Left kidney (tissue), 8 donors: Measurements from ENCODE around the gene OTUD7B. TPM values are rescaled to one million over a fixed set of nuclear protein-coding genes. Genes with fewer than 3 reads are reported as not detected.
"Not testable (repeated sequence)": the region's sequence is repeated elsewhere in the genome, so short reads cannot be mapped to it uniquely, and the experiment has no call there.

Source experiments
- DNase-seq: peaks from one replicate; pipeline ENCODE4 v3.0.0-alpha.2; 2013
- long read RNA-seq, 8 donors: transcript quantifications; one replicate each; lab custom pipeline, GENCODE V29; 2026
- polyA plus RNA-seq: library from polyadenylated mRNA; unstranded; fragments of 120-200 nt; gene quantifications from one replicate; pipeline ENCODE4 v1.2.1, GENCODE V29; 2013; ENCODE audit not compliant: insufficient read length

OTUD7B gene
- polyA plus RNA-seq, result 22.1 TPM
- long read RNA-seq, donor 1, full-length matches to known transcripts, result 2 of 2 reads
- long read RNA-seq, donor 1, partial matches to known transcripts, result 0 of 2 reads
- long read RNA-seq, donor 1, other reads (novel, unspliced or antisense), result 0 of 2 reads
- long read RNA-seq, donor 2, full-length matches to known transcripts, result 3 of 3 reads
- long read RNA-seq, donor 2, partial matches to known transcripts, result 0 of 3 reads
- long read RNA-seq, donor 2, other reads (novel, unspliced or antisense), result 0 of 3 reads
- long read RNA-seq, donor 3, full-length matches to known transcripts, result 1 of 1 reads
- long read RNA-seq, donor 3, partial matches to known transcripts, result 0 of 1 reads
- long read RNA-seq, donor 3, other reads (novel, unspliced or antisense), result 0 of 1 reads
- long read RNA-seq, donor 4, result 0 reads
- long read RNA-seq, donor 5, full-length matches to known transcripts, result 1 of 9 reads
- long read RNA-seq, donor 5, partial matches to known transcripts, result 8 of 9 reads
- long read RNA-seq, donor 5, other reads (novel, unspliced or antisense), result 0 of 9 reads
- long read RNA-seq, donor 6, full-length matches to known transcripts, result 1 of 1 reads
- long read RNA-seq, donor 6, partial matches to known transcripts, result 0 of 1 reads
- long read RNA-seq, donor 6, other reads (novel, unspliced or antisense), result 0 of 1 reads
- long read RNA-seq, donor 7, full-length matches to known transcripts, result 2 of 2 reads
- long read RNA-seq, donor 7, partial matches to known transcripts, result 0 of 2 reads
- long read RNA-seq, donor 7, other reads (novel, unspliced or antisense), result 0 of 2 reads
- long read RNA-seq, donor 8, result 0 reads

DNA sequence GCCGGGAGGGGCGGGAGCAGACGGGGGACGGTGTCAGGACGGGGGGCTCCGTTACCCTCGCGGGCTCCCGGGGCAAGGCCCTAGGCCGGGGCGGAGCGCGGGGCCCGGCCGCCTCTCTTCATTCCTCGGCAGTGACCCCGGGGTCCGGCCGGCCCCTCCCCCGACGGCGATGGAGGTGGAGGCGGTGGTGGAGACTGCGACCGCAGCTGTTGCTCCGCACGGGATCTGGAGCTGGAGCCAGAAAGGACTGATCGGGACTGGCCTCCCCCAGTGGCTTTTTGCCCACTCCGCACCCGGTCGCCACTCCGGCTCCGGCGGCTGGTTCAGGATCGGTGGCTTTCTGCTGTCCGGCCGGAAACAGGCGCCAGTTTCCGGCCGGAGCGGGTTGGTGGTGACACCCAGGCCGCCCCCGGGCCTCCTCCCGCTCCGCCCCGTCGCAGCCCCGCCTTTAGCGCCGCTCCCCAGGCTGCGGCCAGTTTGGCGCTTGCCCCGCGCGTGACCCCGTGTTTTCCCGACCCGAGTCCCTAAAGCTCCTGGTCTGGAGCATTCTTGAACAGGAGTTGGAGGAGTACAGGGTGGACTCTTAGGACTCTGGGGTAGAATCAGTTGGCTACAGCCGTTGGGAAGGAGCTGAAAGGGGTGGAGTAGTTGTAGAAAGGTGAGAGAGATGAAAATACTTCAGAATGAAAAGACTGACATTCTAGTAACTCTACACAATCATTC lies at the start of gene OTUD7B:
OTUD7B (minus strand) TSS at position 334 of the 723 bp plus-strand sequence. CDS start 33,216 bp downstream, outside the sequence.
- peak; percentile 89 for DNase-seq

DNA sequence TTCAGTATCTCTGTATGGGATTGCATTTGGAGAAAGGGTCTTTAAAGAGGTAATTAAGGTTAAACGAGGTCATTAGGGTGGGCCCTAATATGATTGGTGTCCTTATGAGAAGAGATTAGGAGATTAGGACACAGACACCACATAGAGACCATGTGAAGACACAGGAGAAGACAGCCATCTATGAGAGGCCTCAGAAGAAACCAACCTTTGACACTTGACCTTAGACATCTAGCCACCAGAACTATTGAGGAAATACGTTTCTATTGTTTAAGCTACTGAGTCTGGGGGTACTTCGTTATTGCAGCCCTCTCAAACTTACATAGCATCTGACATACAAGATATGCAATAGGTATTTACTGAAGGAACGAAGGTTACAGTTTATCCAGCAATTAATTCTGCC lies 49.7 kb upstream of the OTUD7B start:
- DNase-seq, result no peak

DNA sequence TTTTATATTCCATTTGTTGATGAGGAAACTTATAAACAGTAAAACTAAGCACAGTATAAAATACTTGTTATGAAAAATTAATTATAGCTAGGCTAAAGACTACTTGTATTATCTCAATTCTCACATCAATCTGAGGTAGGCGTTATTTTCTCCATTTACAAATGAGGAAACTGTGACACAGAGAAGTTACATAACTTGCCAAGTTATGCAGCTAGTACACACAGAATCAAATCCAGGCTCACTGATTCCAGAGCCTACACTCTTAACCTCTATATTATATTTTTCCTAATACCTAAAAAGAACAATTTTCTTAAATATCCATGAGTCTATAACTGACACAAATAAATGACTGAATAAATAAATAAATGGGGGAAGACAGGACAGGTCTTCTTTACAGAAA lies 45.9 kb upstream of the OTUD7B start:
- no peak for DNase-seq

DNA sequence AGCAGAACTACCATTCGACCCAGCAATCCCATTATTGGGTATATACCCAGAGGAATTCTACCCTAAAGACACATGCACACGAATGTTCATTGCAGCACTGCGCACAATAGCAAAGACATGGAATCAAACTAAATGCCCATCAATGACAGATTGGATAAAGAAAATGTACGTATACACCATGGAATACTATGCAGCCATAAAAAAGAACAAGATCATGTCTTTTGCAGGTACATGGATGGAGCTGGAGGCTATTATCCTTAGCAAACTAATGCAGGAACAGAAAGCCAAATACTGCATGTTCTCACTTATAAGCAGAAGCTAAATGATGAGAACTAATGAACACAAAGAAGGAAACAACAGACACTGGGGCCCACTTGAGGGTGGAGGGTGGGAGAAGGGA lies 45.0 kb upstream of the OTUD7B start:
- not testable (repeated sequence) for DNase-seq

DNA sequence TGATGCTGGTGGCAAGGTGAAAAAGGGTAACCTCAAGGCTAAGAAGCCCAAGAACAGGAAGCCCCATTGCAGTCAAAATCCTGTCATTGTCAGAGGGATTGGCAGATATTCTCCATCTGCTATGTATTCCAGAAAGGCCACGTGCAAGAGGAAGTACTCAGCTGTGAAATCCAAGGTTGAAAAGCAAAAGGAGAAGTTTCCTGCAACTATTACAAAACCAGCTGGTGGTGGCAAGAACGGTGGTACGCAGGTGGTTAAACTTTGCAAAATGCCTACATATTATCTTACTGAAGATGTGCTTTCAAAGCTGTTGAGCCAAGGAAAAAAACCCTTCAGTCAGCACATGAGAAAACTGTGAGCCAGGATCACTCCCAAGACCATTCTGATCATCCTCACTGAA lies 43.4 kb upstream of the OTUD7B start:
- DNase-seq, result no peak

- DNase-seq, result not testable (repeated sequence)
Measured at GRCh38 chr1:150051905-150052412, 41.4 kb upstream of the OTUD7B start.

DNA sequence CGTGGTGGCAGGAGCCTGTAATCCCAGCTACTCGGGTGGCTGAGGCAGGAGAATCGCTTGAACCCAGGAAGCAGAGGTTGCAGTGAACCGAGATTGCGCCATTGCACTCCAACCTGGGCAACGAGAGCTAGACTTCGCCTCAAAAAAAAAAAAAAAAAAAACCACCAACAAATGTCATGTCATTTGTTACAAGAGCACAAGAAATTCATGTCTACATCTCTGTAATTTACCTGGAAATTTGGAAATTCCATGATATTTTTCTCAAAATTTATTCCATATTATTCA lies 40.5 kb upstream of the OTUD7B start:
- DNase-seq, result no peak

DNA sequence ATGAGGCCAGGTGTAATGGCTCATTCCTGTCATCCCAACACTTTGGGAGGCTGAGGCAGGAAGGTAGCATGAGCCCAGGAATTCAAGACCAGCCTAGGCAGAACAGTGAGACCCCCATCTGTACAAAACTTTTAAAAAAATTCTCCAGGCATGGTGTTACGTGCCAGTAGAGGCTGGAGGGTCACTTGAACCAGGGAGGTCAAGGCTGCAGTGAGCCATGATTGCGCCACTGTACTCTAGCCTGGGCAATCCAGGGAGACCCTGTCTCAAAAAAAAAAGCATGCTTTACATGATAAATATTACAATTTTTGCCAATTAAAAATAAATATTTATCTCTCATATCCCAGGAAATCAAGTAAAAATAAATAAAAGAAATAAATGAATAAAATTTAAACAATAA lies 39.4 kb upstream of the OTUD7B start:
- no peak for DNase-seq

GRCh38 chr1:150034336-150034735 lies 23.8 kb upstream of the OTUD7B start:
- no peak for DNase-seq

GRCh38 chr1:150028322-150028721 lies 17.8 kb upstream of the OTUD7B start:
- DNase-seq, result no peak

DNA sequence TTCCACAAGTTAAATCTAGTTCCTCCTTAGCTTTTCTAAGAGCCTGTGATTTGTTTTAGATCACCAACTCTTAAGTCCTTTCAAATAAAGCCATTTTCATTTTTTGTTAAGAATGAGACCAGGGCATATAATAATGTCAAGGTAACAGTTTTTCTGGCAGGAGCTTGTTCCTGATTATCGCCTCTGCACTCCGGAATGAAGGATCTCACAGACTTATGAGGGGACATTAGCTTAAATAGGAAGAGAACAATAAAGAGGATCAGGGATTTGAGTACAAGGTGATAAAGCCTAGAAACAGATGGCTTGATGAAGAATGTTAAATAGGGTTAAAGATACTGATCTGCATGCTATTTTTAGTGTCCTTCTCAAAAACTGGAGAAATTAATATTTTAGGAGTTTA lies 13.6 kb upstream of the OTUD7B start:
- DNase-seq, result no peak

DNA sequence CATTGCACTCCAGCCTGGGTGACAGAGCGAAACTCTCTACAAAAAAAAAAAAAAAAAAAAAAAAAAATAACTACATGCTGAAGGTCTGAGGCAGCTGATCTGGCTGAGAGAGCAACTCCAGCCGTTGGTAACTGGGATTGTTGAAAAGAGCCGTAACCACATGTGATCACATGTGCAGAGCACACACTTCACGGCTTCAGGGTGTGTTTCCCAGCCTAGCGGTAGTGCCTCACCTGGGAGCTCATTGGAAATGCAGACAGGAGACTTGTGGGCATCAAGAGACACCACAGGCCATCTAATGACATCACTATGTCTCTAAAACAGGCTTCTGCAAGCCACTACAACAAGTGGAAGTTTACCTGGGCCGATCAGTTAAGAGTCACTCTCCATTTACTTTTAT lies 11.8 kb upstream of the OTUD7B start:
- no peak for DNase-seq

GRCh38 chr1:150021191-150021694 lies 10.7 kb upstream of the OTUD7B start:
- DNase-seq, result no peak

DNA sequence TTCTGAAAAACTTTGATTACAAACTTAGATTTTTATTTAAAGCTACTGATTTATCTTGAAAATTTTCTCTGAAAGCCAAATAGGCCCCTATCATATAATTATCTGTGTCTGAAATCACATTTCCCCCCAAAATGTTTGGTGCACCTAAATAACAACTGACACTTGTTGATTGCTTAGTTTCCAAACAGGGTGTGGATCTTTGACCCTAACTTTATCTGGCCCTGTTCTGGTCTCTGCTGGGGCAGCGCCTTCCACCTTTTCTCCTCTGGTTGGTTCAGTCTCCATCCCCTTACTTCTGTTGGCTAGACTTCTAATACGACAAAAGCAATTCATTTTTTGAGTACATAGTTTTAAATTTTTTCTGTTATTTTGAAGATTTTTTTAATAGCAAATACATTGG lies 10.2 kb upstream of the OTUD7B start:
- DNase-seq, result no peak

GRCh38 chr1:150018165-150018564 lies 7.6 kb upstream of the OTUD7B start:
- DNase-seq, result no peak

- DNase-seq, result no peak
Measured at GRCh38 chr1:150017206-150017750, 6.8 kb upstream of the OTUD7B start.

DNA sequence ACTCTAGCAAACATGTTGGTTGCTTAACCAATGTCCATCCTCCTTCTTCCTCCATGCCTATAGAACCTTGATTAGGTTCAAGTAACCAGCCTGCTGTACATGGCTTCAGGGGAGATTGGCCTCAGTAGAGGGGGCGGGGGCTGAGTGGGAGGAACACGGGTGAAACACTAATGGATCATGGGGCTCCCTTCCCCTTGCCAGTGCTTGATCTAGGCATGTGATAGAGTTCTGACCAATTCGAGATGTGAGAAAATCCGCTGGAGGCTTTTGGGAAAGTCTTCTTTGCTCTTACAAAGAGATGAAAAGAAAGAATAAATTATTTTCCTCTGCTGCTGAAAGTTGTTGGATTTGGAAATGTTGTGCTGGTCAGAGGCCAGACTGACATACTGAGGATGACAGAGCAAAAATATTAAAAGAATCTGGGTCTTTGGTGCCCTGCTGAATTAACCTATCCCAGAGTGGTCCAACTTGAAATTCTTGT lies 5.2 kb upstream of the OTUD7B start:
- no peak for DNase-seq

- no peak for DNase-seq
Measured at GRCh38 chr1:150012611-150013010, 2.1 kb upstream of the OTUD7B start.

DNA sequence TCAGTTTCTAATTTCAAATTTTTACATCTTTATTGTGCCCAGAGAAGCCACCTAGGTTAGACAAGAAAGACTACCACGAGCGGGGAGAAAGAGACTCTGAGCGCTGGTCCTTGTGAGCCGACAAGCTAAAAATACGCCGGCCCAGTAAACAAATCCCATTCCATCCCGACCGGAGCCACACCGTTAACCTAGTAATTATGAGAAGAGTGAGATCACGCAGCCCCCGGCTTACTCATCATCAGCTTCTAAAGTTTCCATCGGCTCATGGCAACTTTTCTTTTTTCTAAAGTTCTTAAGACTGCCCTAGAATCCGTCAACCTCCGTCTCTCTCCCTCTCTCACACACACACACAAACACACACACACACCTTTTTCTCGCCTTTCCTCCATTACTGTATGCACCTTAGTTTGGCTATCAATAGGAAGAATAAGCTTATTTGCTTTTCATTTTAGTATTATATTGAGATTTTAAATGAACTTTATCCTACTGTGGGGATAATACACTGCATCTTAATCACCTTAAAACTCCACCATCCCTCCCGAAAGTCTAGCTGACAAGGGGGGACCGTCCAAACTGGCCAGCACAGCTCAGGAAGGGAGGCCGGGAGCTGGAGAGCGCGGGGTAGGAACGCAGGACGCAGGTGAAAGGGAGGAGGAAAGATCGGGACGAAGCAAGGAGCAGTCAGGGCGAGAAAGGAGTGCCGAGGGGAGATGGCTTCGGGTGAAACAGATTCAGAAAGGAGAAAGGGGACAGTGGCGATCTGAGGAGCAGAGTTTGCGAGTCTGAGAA lies 728 bp downstream of the OTUD7B start:
- DNase-seq, result peak; percentile 65

DNA sequence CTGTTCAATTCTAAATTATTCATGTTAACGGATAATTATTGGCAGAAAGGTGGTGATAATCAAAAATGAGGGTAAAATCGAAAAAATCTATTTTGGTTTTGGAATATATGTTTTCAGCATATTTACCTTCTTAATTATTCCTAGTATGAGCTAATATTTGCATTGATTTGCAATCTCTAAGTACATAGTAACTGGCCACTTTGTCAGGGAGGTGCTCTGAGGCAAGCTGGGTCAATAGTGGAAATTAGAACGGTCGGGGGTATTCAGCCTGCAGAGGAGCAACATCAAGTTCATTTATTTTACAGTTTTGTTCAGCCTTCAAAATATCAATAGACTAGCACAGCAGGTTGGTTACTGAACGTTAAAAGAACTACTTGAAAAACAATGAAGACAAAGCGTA lies 1.8 kb downstream of the OTUD7B start:
- no peak for DNase-seq

DNA sequence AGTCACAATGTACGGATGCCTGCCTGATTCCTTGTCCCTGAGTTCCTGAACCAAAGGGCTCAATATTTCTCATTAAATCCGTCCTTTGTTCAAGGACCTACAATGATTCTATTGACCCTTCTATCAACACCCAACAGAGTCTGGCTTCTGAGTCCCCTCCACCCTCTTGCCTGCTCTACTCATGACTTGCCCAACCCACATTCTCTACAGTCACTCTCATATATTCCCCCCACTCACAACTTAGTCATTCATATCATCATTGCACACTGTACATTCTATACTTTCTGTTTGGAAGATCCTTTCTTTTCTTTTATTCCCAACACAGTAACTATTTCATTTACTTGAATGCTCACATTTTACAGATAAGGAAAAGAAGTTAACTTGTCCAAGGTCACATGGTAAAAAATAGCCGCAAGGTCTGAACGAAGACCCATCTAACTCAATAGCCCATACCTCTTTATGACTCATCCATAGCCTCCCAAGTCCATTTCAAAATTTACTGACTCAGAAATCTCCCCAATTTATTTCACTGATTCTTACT lies 3.6 kb downstream of the OTUD7B start:
- DNase-seq, result no peak
